Testis (tissue), 3 donors: ENCODE data around the gene MED25. TPM values are rescaled to one million over a fixed set of nuclear protein-coding genes. Genes with fewer than 3 reads are reported as not detected.

Experiments used
- DNase-seq: peaks from one replicate; pipeline ENCODE4 v3.0.0-alpha.2; 2019
- H3K27ac ChIP-seq, 2 donors: fragments of 200-600 bp; sonication (generic); one replicate each; pipeline ENCODE4 v1.5.1; 2019
- H3K27me3 ChIP-seq: fragments of 200-600 bp; sonication (generic); one replicate; pipeline ENCODE4 v1.5.1; 2019
- H3K36me3 ChIP-seq: fragments of 200-600 bp; sonication (generic); one replicate; pipeline ENCODE4 v1.5.1; 2017; ENCODE audit warnings: low read depth; ENCODE audit errors: missing control alignments
- H3K4me1 ChIP-seq: fragments of 200-600 bp; sonication (generic); one replicate; pipeline ENCODE4 v1.5.1; 2019
- H3K4me3 ChIP-seq, 2 donors: fragments of 200-600 bp; sonication (generic); one replicate each; pipeline ENCODE4 v1.5.1; 2017 to 2019
- H3K9me3 ChIP-seq: fragments of 200-600 bp; sonication (generic); one replicate; pipeline ENCODE4 v1.5.1; 2017
- POLR2A ChIP-seq: fragments of 450-650 bp; IDR thresholded peaks from one replicate; pipeline ENCODE4 v1.6.1; 2017; ENCODE audit warnings: antibody characterized with exemption, mild to moderate bottlenecking, moderate library complexity
- WGBS, 2 donors: methylation state at CpG; one replicate each; pipeline ENCODE4 v1.1.5; 2018; 5-methylcytosine and 5-hydroxymethylcytosine counted together
- intact Hi-C: fragments of 100-400 bp; cut with DNase I; formaldehyde crosslinking; loops from one replicate; pipeline ENCODE4 v1.15.1; 2023; ENCODE audit warnings: low total_unique reads
- polyA plus RNA-seq: library from polyadenylated mRNA; stranded (reverse); fragments of 350-450 nt; fragmentation: Illumina TruSeq; extraction: RNeasy Lipid Tissue Mini Kit (QIAGEN cat#74804); gene quantifications from one replicate; pipeline ENCODE4 v1.2.3, GENCODE V29; 2014; ENCODE audit warnings: low read depth, low replicate concordance; ENCODE audit not compliant: insufficient read depth
- total RNA-seq, 2 donors: library from RNA; depleted of rRNA; stranded (reverse); fragments of >200 nt; gene quantifications; one replicate each; pipeline ENCODE4 v1.2.3, GENCODE V29; 2016
- TF ChIP-seq, protein P1 (sequence below), 3 experiments: fragments of 450-650 bp in 2 of 3; fragments of 200-600 bp in 1 of 3; sonication (generic) in 1 of 3; IDR thresholded peaks; one replicate each; pipeline ENCODE4 v1.5.1; 2016 to 2019; ENCODE audit warnings: antibody characterized with exemption in 3 of 3, mild to moderate bottlenecking in 2 of 3, moderate library complexity in 1 of 3

Gene MED25
- total and polyA plus RNA-seq, 3 donors from 2014 or later, result 156 to 246 (median 244) TPM

DNA sequence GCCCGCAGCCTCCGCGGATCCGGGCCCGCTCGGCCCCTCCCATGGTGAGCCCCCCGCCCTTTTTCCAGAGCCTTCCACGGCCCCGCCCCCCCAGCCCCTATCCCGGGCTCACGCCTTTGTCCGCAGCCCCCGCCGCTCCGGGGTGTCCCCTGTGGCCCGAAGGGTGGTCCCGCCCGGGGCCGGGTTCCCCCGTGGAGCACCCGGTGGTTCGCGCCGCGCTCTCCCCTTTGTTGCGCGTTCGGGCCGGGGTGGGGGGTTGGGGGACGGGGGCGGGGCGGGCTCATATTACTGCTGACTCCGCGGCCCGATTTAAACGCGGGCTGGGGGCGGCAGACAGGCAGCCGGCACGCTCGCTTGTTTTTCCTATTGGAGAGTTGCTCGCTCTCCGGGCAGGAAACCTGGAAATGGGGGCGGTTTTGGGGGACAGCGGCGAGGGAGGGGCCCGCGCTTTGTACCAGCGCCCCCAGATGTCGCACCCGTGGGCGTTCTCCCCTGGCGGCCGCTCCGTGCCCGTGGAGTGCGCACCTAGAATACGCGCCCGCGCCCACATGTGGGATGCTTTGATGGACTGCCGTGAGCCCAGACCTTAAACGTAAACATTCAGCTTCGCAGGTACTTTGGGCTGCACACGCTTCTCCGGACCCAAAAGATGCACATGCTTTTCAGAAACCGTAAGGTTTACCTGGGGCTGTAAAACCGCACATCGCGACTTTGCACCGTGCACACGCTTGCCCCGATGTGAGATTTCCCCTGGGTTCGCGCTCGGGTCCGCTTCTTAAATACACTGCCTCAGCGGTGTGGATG lies 33.6 kb downstream of the MED25 start:
- Histone ChIP-seq H3K27me3 (no peaks in the 10 kb centered on the region), H3K36me3 (no peaks in the 10 kb centered on the region), H3K27ac (peak overlapping the region; percentile 79 to 100), H3K4me3 (peak overlapping the region; percentile 78 to 88), H3K9me3 (no peaks in the 10 kb centered on the region), H3K4me1 (peaks cover 21% of the 10 kb centered on the region)
- intact Hi-C loops, result no loop called here
- DNase-seq, result peak; percentile 43
- WGBS, 2 donors, result 1 to 3% methylated on average over 24 to 36 of the region's 78 CpGs
- TF ChIP-seq POLR2A, result no peak
- TF ChIP-seq, protein P1, sequence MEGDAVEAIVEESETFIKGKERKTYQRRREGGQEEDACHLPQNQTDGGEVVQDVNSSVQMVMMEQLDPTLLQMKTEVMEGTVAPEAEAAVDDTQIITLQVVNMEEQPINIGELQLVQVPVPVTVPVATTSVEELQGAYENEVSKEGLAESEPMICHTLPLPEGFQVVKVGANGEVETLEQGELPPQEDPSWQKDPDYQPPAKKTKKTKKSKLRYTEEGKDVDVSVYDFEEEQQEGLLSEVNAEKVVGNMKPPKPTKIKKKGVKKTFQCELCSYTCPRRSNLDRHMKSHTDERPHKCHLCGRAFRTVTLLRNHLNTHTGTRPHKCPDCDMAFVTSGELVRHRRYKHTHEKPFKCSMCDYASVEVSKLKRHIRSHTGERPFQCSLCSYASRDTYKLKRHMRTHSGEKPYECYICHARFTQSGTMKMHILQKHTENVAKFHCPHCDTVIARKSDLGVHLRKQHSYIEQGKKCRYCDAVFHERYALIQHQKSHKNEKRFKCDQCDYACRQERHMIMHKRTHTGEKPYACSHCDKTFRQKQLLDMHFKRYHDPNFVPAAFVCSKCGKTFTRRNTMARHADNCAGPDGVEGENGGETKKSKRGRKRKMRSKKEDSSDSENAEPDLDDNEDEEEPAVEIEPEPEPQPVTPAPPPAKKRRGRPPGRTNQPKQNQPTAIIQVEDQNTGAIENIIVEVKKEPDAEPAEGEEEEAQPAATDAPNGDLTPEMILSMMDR (IDR thresholded peaks at IDR 0.05), result no peak

DNA sequence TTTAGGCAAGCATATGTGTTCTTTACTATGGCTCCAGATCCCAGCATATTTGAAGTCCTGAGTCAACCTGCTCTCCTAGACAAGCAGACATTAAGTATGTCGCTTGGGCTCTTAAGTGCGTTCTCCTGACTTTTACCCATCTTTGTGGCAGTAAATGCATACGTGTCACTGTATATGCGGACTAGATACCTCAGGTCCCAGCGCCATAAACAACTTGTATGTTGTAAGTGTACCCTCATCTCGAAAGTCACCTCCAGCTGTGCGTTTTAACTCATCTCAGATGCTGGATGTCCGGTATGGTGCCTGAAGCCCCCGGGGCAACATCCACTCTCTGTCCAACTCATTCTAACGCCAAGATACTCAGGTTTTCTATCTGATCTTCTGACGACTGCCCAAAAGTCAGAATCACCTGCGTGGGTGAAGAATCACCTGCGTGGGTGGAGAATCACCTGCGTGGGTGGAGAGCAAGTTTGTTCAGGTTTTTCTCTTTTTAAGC lies 34.6 kb downstream of the MED25 start:
- Histone ChIP-seq H3K4me1 (peaks cover 25% of the 10 kb centered on the region), H3K9me3 (no peaks in the 10 kb centered on the region), H3K27me3 (no peaks in the 10 kb centered on the region), H3K4me3 (peak overlapping the region in 1 of 2 donors; percentile 78), H3K36me3 (no peaks in the 10 kb centered on the region), H3K27ac (peak overlapping the region in 1 of 2 donors; percentile 39)
- 36 to 45% methylated on average over 14 of the region's 14 CpGs for WGBS, 2 donors
- TF ChIP-seq, protein P1 (IDR thresholded peaks at IDR 0.05), result no peak
- no peak for TF ChIP-seq POLR2A
- intact Hi-C loops, result no loop called here
- no peak for DNase-seq

DNA sequence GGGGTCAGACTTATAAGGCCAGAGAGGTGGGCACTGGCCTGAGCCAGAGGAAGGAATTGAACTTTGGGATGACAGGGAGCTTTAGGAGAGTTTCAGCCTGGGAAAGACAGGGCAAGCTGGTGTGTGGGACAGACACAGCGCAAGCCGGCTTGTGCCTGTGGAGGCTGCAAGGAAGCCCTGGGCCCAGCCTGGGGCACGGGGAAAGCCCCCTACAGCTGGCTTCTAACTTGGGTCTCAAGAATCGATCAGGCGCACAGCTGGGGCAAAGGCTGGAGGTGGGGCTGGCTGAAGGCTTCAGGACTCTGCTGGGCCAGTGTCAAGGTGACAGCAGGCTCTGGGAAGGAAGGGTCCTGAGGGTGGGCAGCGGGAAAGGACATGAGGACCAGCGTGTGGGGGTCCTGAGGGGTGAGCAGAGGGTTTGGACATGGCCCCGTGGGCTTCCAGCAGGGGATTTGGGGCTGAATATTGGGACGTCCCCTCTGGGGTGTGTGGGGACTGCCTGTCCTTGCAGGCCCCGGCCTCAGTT lies 35.8 kb downstream of the MED25 start:
- peaks cover 35% of the 10 kb centered on the region for H3K4me1 ChIP-seq
- no peaks in the 10 kb centered on the region for H3K9me3 ChIP-seq
- TF ChIP-seq, protein P1 (IDR thresholded peaks at IDR 0.05), result no peak
- no peak for TF ChIP-seq POLR2A
- H3K36me3 ChIP-seq, result no peaks in the 10 kb centered on the region
- DNase-seq, result no peak
- peak overlapping the region; percentile 31 to 39 for H3K27ac ChIP-seq
- no peak overlapping the region for H3K4me3 ChIP-seq
- intact Hi-C loops, result no loop called here
- WGBS, 2 donors, result 75 to 82% methylated on average over 8 to 10 of the region's 10 CpGs
- H3K27me3 ChIP-seq, result no peaks in the 10 kb centered on the region

DNA sequence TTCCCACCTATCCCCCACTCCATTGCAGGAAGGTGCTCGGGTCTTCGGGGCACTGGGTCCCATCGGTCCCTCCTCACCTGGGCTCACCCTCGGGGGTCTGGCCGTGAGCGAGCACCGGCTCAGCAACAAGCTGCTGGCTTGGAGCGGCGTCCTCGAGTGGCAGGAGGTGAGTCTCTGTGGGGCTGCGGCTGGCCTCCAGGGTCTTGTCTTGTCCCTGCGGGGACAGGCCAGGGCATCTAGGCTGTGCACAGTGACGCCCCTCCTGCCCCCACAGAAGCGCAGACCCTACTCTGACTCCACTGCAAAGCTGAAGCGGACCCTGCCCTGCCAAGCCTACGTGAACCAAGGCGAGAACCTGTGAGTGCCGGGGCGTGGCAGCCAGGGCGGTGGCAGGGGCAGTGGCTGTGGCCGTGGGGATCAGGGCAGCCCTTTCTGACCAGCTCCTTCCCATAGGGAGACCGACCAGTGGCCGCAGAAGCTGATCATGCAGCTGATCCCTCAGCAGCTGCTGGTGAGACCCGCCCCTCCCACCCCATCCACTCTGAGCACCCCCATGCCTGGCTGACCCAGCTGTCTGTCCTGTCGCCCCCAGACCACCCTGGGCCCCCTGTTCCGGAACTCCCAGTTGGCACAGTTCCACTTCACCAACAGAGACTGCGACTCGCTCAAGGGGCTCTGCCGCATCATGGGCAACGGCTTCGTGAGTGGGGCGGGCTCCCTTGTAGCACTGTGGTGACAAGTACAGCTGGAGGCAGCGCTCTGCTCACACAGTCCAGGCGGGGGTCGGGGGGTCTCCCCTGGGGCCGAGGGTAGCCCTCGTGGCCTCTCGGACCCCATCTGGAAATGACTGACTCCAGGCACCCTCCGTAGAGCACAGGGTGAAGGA lies 36.5 kb downstream of the MED25 start:
- TF ChIP-seq POLR2A, result no peak
- TF ChIP-seq, protein P1 (IDR thresholded peaks at IDR 0.05), result no peak
- Histone ChIP-seq H3K4me1 (peaks cover 40% of the 10 kb centered on the region), H3K4me3 (no peak overlapping the region), H3K9me3 (no peaks in the 10 kb centered on the region), H3K27ac (peak overlapping the region in 1 of 2 donors; percentile 31), H3K27me3 (no peaks in the 10 kb centered on the region), H3K36me3 (no peaks in the 10 kb centered on the region)
- no peak for DNase-seq
- 87 to 90% methylated on average over 6 to 36 of the region's 39 CpGs for whole genome bisulfite sequencing, 2 donors
- intact Hi-C loops, result no loop called here
